HCT116 (cell line): Measurements from ENCODE around the gene CDR2. TPM values are rescaled to one million over a fixed set of nuclear protein-coding genes. Genes with fewer than 3 reads are reported as not detected.

Experiments used
- ATAC-seq: fragments of 200-7000 bp; cut with Tn5 transposase; 2 replicates; pipeline ENCODE4 v1.9.1; 2020; ENCODE audit warnings: mild to moderate bottlenecking, moderate library complexity
- BruUV-seq: library from RNA; stranded (reverse); fragments of 400-500 nt; replicated peaks from 2 replicates; lab custom pipeline; 2021; lab: Mats Ljungman, UMichigan
- CTCF ChIA-PET: fragments of 300-600 bp; sonication (Branson Sonifier 250); formaldehyde crosslinking; loops from one replicate; lab custom pipeline; 2021; ENCODE audit warnings: antibody characterized with exemption; lab: Charles Lee
- POLR2A ChIA-PET: fragments of 300-600, 350-600 bp; sonication (Branson Sonifier 250); formaldehyde crosslinking; loops from one replicate; lab custom pipeline; 2021; ENCODE audit warnings: antibody characterized with exemption; lab: Charles Lee
- RAD21 ChIA-PET, 2 experiments: fragments of 300-600 bp; sonication (Branson Sonifier 250); formaldehyde crosslinking; loops; one replicate each; lab custom pipeline; 2023; ENCODE audit warnings: low total read pairs in 2 of 2; ENCODE audit not compliant: uncharacterized antibody in 2 of 2, unreplicated experiment in 2 of 2, low non-redundant PET in 1 of 2; lab: Charles Lee
- DNase-seq: peaks from one replicate; pipeline ENCODE4 v3.0.0-alpha.2; 2010; ENCODE audit warnings: low read depth, low spot score
- H2AFZ ChIP-seq: fragments of 200-600 bp; shearing (Covaris generic), sonication (generic); 2 replicates; pipeline ENCODE4 v1.6.1; 2017; ENCODE audit warnings: low read depth, mixed run types, mixed read lengths, antibody characterized with exemption, low read length; ENCODE audit not compliant: poor library complexity, severe bottlenecking
- H3K27ac ChIP-seq: 2 replicates; pipeline ENCODE4 v1.5.1; 2012; ENCODE audit warnings: low read depth, low read length
- H3K27me3 ChIP-seq: fragments of 200-600 bp; sonication (generic); 2 replicates; pipeline ENCODE4 v1.6.1; 2016; ENCODE audit warnings: mixed run types, low read length, mixed read lengths; ENCODE audit not compliant: insufficient read depth
- H3K36me3 ChIP-seq, 2 experiments: fragments of 200-500 bp in 1 of 2; fragments of 200-600 bp in 1 of 2; sonication (Bioruptor generic) in 1 of 2; sonication (generic) in 1 of 2; 2 replicates each; pipeline versions ENCODE4 v1.5.1 to v1.6.1; 2014 to 2016; ENCODE audit warnings: low read length in 2 of 2, inconsistent platforms in 1 of 2, mixed read lengths in 1 of 2, mixed run types in 1 of 2; ENCODE audit not compliant: insufficient read depth in 2 of 2, control insufficient read depth in 1 of 2
- H3K4me1 ChIP-seq, 2 experiments: fragments of 200-600 bp in 1 of 2; sonication (generic) in 1 of 2; 2 replicates each; pipeline versions ENCODE4 v1.5.1 to v1.6.1; 2012 to 2017; ENCODE audit warnings: low read length in 2 of 2, inconsistent platforms in 1 of 2, mild to moderate bottlenecking in 1 of 2, mixed read lengths in 1 of 2, mixed run types in 1 of 2, moderate library complexity in 1 of 2; ENCODE audit not compliant: insufficient read depth in 2 of 2, control insufficient read depth in 1 of 2
- H3K4me2 ChIP-seq: fragments of 200-600 bp; sonication (generic); 2 replicates; pipeline ENCODE4 v1.6.1; 2017; ENCODE audit warnings: mixed run types, low read length, mixed read lengths
- H3K4me3 ChIP-seq, 2 experiments: fragments of 200-600 bp in 1 of 2; sonication (generic) in 1 of 2; replicated peaks in 1 of 2; 2 replicates each; pipeline ENCODE4 v1.5.1; 2011 to 2016; ENCODE audit warnings: low read length in 2 of 2, control low read depth in 1 of 2, low read depth in 1 of 2, mild to moderate bottlenecking in 1 of 2, mixed read lengths in 1 of 2, mixed run types in 1 of 2
- H3K79me2 ChIP-seq: fragments of 200-600 bp; sonication (generic); 2 replicates; pipeline ENCODE4 v1.6.1; 2017; ENCODE audit warnings: mild to moderate bottlenecking, mixed run types, low read length, moderate library complexity, mixed read lengths; ENCODE audit not compliant: insufficient read depth
- H3K9ac ChIP-seq: fragments of 200-600 bp; sonication (generic); 2 replicates; pipeline ENCODE4 v1.6.1; 2016; ENCODE audit warnings: low read length, mixed read lengths
- H3K9me2 ChIP-seq: fragments of 200-600 bp; sonication (generic), shearing (Covaris generic); 2 replicates; pipeline ENCODE4 v1.6.1; 2017; ENCODE audit warnings: mixed run types, mild to moderate bottlenecking, moderate library complexity; ENCODE audit not compliant: insufficient read depth
- H3K9me3 ChIP-seq, 2 experiments: fragments of 200-500 bp in 1 of 2; fragments of 200-600 bp in 1 of 2; sonication (Bioruptor generic) in 1 of 2; sonication (generic) in 1 of 2; 2 replicates each; pipeline ENCODE4 v1.6.1; 2014 to 2017; ENCODE audit warnings: low read length in 2 of 2, mixed read lengths in 2 of 2, inconsistent platforms in 1 of 2, low read depth in 1 of 2, mild to moderate bottlenecking in 1 of 2, mixed run types in 1 of 2, moderate library complexity in 1 of 2; ENCODE audit not compliant: control insufficient read depth in 1 of 2, insufficient read depth in 1 of 2
- H4K20me1 ChIP-seq: fragments of 200-600 bp; sonication (generic), shearing (Covaris generic); 2 replicates; pipeline ENCODE4 v1.6.1; 2017; ENCODE audit warnings: mixed run types, mild to moderate bottlenecking, moderate library complexity; ENCODE audit not compliant: insufficient read depth
- CBX3 ChIP-seq: IDR thresholded peaks from 2 replicates; pipeline ENCODE4 v1.6.1; 2012; ENCODE audit warnings: low read depth
- CEBPB ChIP-seq: IDR thresholded peaks from 2 replicates; pipeline ENCODE4 v1.6.1; 2012; ENCODE audit warnings: low read depth
- EGR1 ChIP-seq: IDR thresholded peaks from 2 replicates; pipeline ENCODE4 v1.6.1; 2012; ENCODE audit warnings: low read depth
- ELF1 ChIP-seq: IDR thresholded peaks from 2 replicates; pipeline ENCODE4 v1.6.1; 2012; ENCODE audit warnings: low read depth, borderline replicate concordance
- EZH2 ChIP-seq: fragments of 200-600 bp; sonication (generic); IDR thresholded peaks from 2 replicates; pipeline ENCODE4 v1.6.1; 2017; ENCODE audit warnings: antibody characterized with exemption, mixed run types
- EZH2phosphoT487 ChIP-seq: fragments of 200-600 bp; IDR thresholded peaks from 2 replicates; pipeline ENCODE4 v1.6.1; 2018; ENCODE audit warnings: antibody characterized with exemption, borderline replicate concordance
- JUND ChIP-seq: IDR thresholded peaks from 2 replicates; pipeline ENCODE4 v1.6.1; 2012
- POLR2A ChIP-seq: IDR thresholded peaks from 2 replicates; pipeline ENCODE4 v1.7.0; 2011; ENCODE audit warnings: borderline replicate concordance; ENCODE audit not compliant: insufficient read depth, insufficient read length; ENCODE audit errors: extremely low read depth
- POLR2AphosphoS5 ChIP-seq: IDR thresholded peaks from 2 replicates; pipeline ENCODE4 v1.6.1; 2011; ENCODE audit warnings: mild to moderate bottlenecking, low read depth, low read length, moderate library complexity
- RAD21 ChIP-seq: IDR thresholded peaks from 2 replicates; pipeline ENCODE4 v1.6.1; 2012; ENCODE audit warnings: low read depth, mild to moderate bottlenecking
- SP1 ChIP-seq: IDR thresholded peaks from 2 replicates; pipeline ENCODE4 v1.6.1; 2012; ENCODE audit warnings: low read depth
- SRF ChIP-seq: IDR thresholded peaks from 2 replicates; pipeline ENCODE4 v1.6.1; 2012; ENCODE audit warnings: low read depth
- TCF7L2 ChIP-seq: IDR thresholded peaks from 2 replicates; pipeline ENCODE4 v1.7.0; 2011; ENCODE audit warnings: borderline replicate concordance, inconsistent platforms; ENCODE audit not compliant: insufficient read depth, insufficient read length; ENCODE audit errors: extremely low read depth
- YY1 ChIP-seq: IDR thresholded peaks from 2 replicates; pipeline ENCODE4 v1.6.1; 2011; ENCODE audit warnings: low read length, low read depth, moderate library complexity, mild to moderate bottlenecking; ENCODE audit not compliant: insufficient replicate concordance; ENCODE audit errors: extremely low read depth
- ZBTB33 ChIP-seq: IDR thresholded peaks from 2 replicates; pipeline ENCODE4 v1.6.1; 2011; ENCODE audit warnings: mild to moderate bottlenecking, low read length, moderate library complexity; ENCODE audit not compliant: insufficient replicate concordance; ENCODE audit errors: extremely low read depth
- ZFX ChIP-seq: fragments of 450-650 bp; IDR thresholded peaks from 2 replicates; pipeline ENCODE4 v1.6.1; 2017
- ZNF274 ChIP-seq: fragments of 200-500 bp; sonication (Bioruptor generic); IDR thresholded peaks from 2 replicates; pipeline ENCODE4 v1.6.1; 2014; ENCODE audit warnings: mild to moderate bottlenecking, low read depth, low read length, inconsistent platforms
- intact Hi-C: fragments of 100-400 bp; cut with micrococcal nuclease; formaldehyde crosslinking; loops from 2 replicates; pipeline ENCODE4 v1.10.0; 2022
- total RNA-seq: library from RNA; stranded (reverse); gene quantifications from one replicate; pipeline ENCODE4 v1.2.1, GENCODE V29; 2021; ENCODE audit not compliant: unreplicated experiment
- TF ChIP-seq, protein P1 (sequence below): IDR thresholded peaks from 2 replicates; pipeline ENCODE4 v1.6.1; 2012
- TF ChIP-seq, protein P2 (sequence below): IDR thresholded peaks from 2 replicates; pipeline ENCODE4 v1.6.1; 2012

CDR2 gene
- total RNA-seq, 1 experiment from 2014 or later, result 27.3 TPM

DNA sequence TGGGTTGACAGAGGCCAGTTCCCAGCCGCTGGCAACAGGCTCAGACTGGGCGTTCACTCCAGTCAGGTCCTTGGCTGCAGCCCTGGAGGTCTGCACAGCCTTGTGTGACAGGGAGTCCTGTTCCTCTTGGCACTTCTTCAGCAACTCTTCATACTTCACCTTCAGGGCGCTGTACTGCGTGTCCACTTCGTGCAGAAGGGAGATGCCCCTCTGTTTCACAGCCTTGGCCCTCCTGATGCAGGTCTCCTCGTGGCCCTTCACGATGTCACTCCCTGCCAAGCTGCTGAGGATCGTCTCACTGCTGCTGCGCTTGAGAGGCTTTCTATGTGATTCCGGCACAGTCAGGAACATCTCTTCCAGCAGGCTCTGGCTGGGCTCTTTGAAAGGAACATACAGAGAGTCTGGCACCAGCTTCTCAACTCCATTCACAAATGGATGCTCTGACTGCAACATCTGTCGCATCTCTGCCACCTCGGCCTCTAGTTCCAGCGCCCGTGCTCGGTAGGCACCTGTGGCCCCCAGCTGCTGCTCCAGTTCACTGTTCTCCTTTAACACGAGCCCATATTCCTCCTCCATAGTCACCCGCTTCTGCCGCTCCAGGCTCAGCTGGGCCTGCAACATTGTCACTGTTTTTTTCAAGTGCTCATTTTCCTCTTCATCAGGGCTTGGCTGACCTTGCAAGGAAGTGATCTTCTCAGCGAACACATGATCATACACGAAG, 27.2 kb downstream of the CDR2 start:
- Histone ChIP-seq H3K27ac (no peak overlapping the region), H3K4me3 (no peak overlapping the region), H3K4me2 (no peak overlapping the region), H2AFZ (no peak overlapping the region), H3K9me3 (no peaks in the 10 kb centered on the region), H3K27me3 (no peaks in the 10 kb centered on the region), H3K36me3 (peaks cover 15 to 32% of the 10 kb centered on the region in 2 experiments; a peak in 3 of 4 replicates), H3K79me2 (peaks cover 24% of the 10 kb centered on the region), H4K20me1 (no peaks in the 10 kb centered on the region; the same call in 1 of the 2 replicates), H3K4me1 (no peaks in the 10 kb centered on the region), H3K9ac (no peak overlapping the region), H3K9me2 (no peaks in the 10 kb centered on the region)
- ATAC-seq (no peak), DNase-seq (no peak)
- ChIA-PET RAD21 (no interaction called here), CTCF (no interaction called here), POLR2A (no interaction called here)
- intact Hi-C loops, result no loop called here
- TF ChIP-seq ZNF274 (no peak), SRF (no peak), ZFX (no peak), ELF1 (no peak), JUND (no peak), EZH2phosphoT487 (no peak), EZH2 (no peak), YY1 (no peak), POLR2AphosphoS5 (no peak), CEBPB (no peak), EGR1 (no peak), CBX3 (no peak), SP1 (no peak), POLR2A (no peak), RAD21 (no peak), ZBTB33 (no peak), TCF7L2 (no peak)
- TF ChIP-seq, protein P1, sequence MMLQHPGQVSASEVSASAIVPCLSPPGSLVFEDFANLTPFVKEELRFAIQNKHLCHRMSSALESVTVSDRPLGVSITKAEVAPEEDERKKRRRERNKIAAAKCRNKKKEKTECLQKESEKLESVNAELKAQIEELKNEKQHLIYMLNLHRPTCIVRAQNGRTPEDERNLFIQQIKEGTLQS, result no peak
- TF ChIP-seq, protein P2, sequence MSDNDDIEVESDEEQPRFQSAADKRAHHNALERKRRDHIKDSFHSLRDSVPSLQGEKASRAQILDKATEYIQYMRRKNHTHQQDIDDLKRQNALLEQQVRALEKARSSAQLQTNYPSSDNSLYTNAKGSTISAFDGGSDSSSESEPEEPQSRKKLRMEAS, result no peak
- no TSS peak for BruUV-seq
